Measurements from ENCODE around the gene KASH5. TPM values are rescaled to one million over a fixed set of nuclear protein-coding genes. Genes with fewer than 3 reads are reported as not detected.
A peak's percentile ranks its signal among the peaks of the same experiment; 100 is the strongest.
"Not testable (repeated sequence)": the region's sequence is repeated elsewhere in the genome, so short reads cannot be mapped to it uniquely, and the experiment has no call there.

Gene KASH5
- polyA plus RNA-seq, 4 donors, result 0.21 to 0.48 (median 0.29) TPM; not detected in 1

GRCh38 chr19:49433240-49433901 is 45.3 kb downstream of the KASH5 start:
- DNase-seq (ENCODE audit: low read depth in 4 of 4, low spot score in 3 of 4), result no peak

GRCh38 chr19:49434907-49435583 is 47.0 kb downstream of the KASH5 start:
- no peak for DNase-seq (ENCODE audit: low read depth in 4 of 4, low spot score in 3 of 4)

GRCh38 chr19:49435670-49436069 is 47.6 kb downstream of the KASH5 start:
- DNase-seq (ENCODE audit: low read depth in 4 of 4, low spot score in 3 of 4), result no peak

GRCh38 chr19:49436381-49437017 is 48.5 kb downstream of the KASH5 start:
- DNase-seq (ENCODE audit: low read depth in 4 of 4, low spot score in 3 of 4), result no peak

- no peak for DNase-seq (ENCODE audit: low read depth in 4 of 4, low spot score in 3 of 4)
Observed at GRCh38 chr19:49437231-49437630, 49.2 kb downstream of the KASH5 start.

- DNase-seq (ENCODE audit: low read depth in 4 of 4, low spot score in 3 of 4), result no peak
Observed at GRCh38 chr19:49438261-49438660, 50.2 kb downstream of the KASH5 start.

GRCh38 chr19:49439836-49440235 is 51.8 kb downstream of the KASH5 start:
- no peak for DNase-seq (ENCODE audit: low read depth in 4 of 4, low spot score in 3 of 4)

- DNase-seq (ENCODE audit: low read depth in 4 of 4, low spot score in 3 of 4), result no peak
Observed at GRCh38 chr19:49440439-49441209, 52.6 kb downstream of the KASH5 start.

- DNase-seq (ENCODE audit: low read depth in 4 of 4, low spot score in 3 of 4), result no peak
Observed at GRCh38 chr19:49441210-49441959, 53.3 kb downstream of the KASH5 start, which contains the start of gene SLC17A7. SLC17A7 (minus strand) TSS chr19:49441527; CDS start chr19:49441379, 148 bp downstream.

GRCh38 chr19:49441960-49442350 is 53.9 kb downstream of the KASH5 start:
- DNase-seq (ENCODE audit: low read depth in 4 of 4, low spot score in 3 of 4), result no peak

GRCh38 chr19:49442354-49442753 is 54.3 kb downstream of the KASH5 start:
- no peak for DNase-seq (ENCODE audit: low read depth in 4 of 4, low spot score in 3 of 4)

GRCh38 chr19:49442771-49443365 is 54.8 kb downstream of the KASH5 start:
- peak in 3 of 4 donors; percentile 65 to 75 (median 67) for DNase-seq (ENCODE audit: low read depth in 4 of 4, low spot score in 3 of 4)

- DNase-seq (ENCODE audit: low read depth in 4 of 4, low spot score in 3 of 4), result peak; percentile 92 to 97 (median 92)
Observed at GRCh38 chr19:49443366-49444099, 55.5 kb downstream of the KASH5 start.

GRCh38 chr19:49444100-49444700 is 56.2 kb downstream of the KASH5 start:
- not testable (repeated sequence) for DNase-seq (ENCODE audit: low read depth in 4 of 4, low spot score in 3 of 4)

- no peak for DNase-seq (ENCODE audit: low read depth in 4 of 4, low spot score in 3 of 4)
Observed at GRCh38 chr19:49445997-49446396, 57.9 kb downstream of the KASH5 start.

GRCh38 chr19:49447485-49448431 is 59.7 kb downstream of the KASH5 start:
- no peak for DNase-seq (ENCODE audit: low read depth in 4 of 4, low spot score in 3 of 4)

GRCh38 chr19:49448432-49448786 is 60.4 kb downstream of the KASH5 start:
- DNase-seq (ENCODE audit: low read depth in 4 of 4, low spot score in 3 of 4), result no peak

- DNase-seq (ENCODE audit: low read depth in 4 of 4, low spot score in 3 of 4), result no peak
Observed at GRCh38 chr19:49450405-49450804, 62.4 kb downstream of the KASH5 start.
